ENCODE measurements around the gene CPO.

CPO gene

GRCh38 chr2:207012461-207012860, 73.1 kb downstream of the CPO start:
- no peak for DNase-seq (ENCODE audit: low read depth in 2 of 2)

- DNase-seq (ENCODE audit: low read depth in 2 of 2) = no peak
These were observed 75.1 kb downstream of the CPO start for GRCh38 chr2:207014424-207014823.

GRCh38 chr2:207015901-207016300, 76.6 kb downstream of the CPO start:
- DNase-seq (ENCODE audit: low read depth in 2 of 2) = no peak

Data from stimulated activated CD8-positive, alpha-beta memory T cell treated with anti-CD3 and anti-CD28 coated beads, Interleukin-15, amount 100 ng/mL, for 48 hours (primary cell).